Measurements from ENCODE around the gene PTPN21. TPM values are rescaled to one million over a fixed set of nuclear protein-coding genes. Genes with fewer than 3 reads are reported as not detected.
A peak's percentile ranks its signal among the peaks of the same experiment; 100 is the strongest.

Gene PTPN21
- total and polyA plus RNA-seq, 2 of the 13 experiments (the other 11 are each of a cell fraction or from before 2014, with no cell fraction given) = 2.0 to 3.7 TPM

DNA sequence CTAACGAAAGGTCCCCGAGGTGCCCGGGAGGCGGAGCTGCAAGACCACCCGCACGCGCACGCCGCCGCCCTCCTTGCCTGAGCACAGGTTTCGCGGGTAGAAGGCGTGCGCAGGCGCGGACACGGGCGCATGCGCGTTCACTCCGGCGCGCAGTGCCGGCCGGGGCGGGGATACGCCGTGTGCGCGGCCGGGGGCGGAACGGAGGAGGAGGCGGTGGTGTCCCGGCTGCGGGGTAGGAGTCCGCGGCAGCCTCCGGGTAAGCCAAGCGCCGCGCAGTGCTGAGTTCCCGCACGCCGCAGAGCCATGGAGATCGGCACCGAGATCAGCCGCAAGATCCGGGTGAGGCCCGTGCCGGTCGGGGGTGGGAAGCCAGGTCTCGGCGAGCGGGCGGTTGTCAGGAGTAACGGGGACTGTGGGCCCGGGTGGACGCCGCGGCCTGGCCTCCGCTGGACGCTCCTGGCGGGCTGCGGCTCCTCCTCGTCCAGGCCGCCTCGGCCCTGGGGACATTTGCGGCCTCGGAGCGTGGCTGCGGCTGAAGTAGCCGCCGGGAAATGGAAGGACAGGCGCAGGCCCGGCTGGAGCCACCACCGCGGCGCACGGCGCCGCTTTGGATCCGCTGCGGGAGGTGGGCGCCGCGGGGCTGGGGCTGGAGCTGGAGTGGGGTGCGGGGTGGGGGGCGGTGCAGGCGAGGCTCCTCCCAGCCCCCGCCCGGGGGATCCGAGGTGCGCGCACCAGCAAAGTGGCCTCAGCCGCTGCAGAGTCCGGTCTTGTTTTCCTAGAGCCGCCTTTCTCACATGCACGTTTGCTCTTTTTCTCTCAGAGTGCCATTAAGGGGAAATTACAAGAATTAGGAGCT is 8.3 kb upstream of the PTPN21 start, which contains the start of gene ZC3H14 (continued):
- no peak for TF ChIP-seq MATR3 (CRISPR knock-in tag; IDR thresholded peaks at IDR 0.05)
- TF ChIP-seq, protein P1, sequence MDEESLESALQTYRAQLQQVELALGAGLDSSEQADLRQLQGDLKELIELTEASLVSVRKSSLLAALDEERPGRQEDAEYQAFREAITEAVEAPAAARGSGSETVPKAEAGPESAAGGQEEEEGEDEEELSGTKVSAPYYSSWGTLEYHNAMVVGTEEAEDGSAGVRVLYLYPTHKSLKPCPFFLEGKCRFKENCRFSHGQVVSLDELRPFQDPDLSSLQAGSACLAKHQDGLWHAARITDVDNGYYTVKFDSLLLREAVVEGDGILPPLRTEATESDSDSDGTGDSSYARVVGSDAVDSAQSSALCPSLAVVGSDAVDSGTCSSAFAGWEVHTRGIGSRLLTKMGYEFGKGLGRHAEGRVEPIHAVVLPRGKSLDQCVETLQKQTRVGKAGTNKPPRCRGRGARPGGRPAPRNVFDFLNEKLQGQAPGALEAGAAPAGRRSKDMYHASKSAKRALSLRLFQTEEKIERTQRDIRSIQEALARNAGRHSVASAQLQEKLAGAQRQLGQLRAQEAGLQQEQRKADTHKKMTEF (CRISPR knock-in tag; IDR thresholded peaks at IDR 0.05) = peak; percentile 91
- TF ChIP-seq, protein P2, sequence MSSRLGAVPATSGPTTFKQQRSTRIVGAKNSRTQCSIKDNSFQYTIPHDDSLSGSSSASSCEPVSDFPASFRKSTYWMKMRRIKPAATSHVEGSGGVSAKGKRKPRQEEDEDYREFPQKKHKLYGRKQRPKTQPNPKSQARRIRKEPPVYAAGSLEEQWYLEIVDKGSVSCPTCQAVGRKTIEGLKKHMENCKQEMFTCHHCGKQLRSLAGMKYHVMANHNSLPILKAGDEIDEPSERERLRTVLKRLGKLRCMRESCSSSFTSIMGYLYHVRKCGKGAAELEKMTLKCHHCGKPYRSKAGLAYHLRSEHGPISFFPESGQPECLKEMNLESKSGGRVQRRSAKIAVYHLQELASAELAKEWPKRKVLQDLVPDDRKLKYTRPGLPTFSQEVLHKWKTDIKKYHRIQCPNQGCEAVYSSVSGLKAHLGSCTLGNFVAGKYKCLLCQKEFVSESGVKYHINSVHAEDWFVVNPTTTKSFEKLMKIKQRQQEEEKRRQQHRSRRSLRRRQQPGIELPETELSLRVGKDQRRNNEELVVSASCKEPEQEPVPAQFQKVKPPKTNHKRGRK (CRISPR knock-in tag; IDR thresholded peaks at IDR 0.05) = no peak
- TF ChIP-seq ATF7-NPFF (CRISPR knock-in tag; IDR thresholded peaks at IDR 0.05; ENCODE audit: low read depth) = peak; percentile 90
- peak; percentile 90 for TF ChIP-seq DMAP1 (CRISPR knock-in tag; IDR thresholded peaks at IDR 0.05)
- peak; percentile 64; the same call in 1 of the 2 replicates for TF ChIP-seq ERF (CRISPR knock-in tag; IDR thresholded peaks at IDR 0.05)
- peak; percentile 95 for TF ChIP-seq ZSCAN31 (CRISPR knock-in tag; IDR thresholded peaks at IDR 0.05; ENCODE audit: low read depth)
- no peak; the same call in 1 of the 2 replicates for TF ChIP-seq GFI1 (CRISPR knock-in tag; IDR thresholded peaks at IDR 0.05; ENCODE audit: borderline replicate concordance)
- peak; percentile 37; the same call in 1 of the 2 replicates for TF ChIP-seq ZSCAN12 (CRISPR knock-in tag; IDR thresholded peaks at IDR 0.05)
- peak; percentile 94 for TF ChIP-seq TAF1 (CRISPR knock-in tag; IDR thresholded peaks at IDR 0.05)
- TF ChIP-seq KDM6A (CRISPR knock-in tag; IDR thresholded peaks at IDR 0.05; ENCODE audit: low read depth) = no peak
- TF ChIP-seq HINFP (CRISPR knock-in tag; IDR thresholded peaks at IDR 0.05; ENCODE audit: low read depth) = peak; percentile 75; the same call in 1 of the 2 replicates
- peak; percentile 93; the same call in 1 of the 2 replicates for TF ChIP-seq KAT7 (CRISPR knock-in tag; IDR thresholded peaks at IDR 0.05; ENCODE audit: borderline replicate concordance)
- TF ChIP-seq ZNF773 (CRISPR knock-in tag; IDR thresholded peaks at IDR 0.05; ENCODE audit: borderline replicate concordance) = peak; percentile 42; the same call in 1 of the 2 replicates
- TF ChIP-seq, protein P3, sequence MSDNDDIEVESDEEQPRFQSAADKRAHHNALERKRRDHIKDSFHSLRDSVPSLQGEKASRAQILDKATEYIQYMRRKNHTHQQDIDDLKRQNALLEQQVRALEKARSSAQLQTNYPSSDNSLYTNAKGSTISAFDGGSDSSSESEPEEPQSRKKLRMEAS (IDR thresholded peaks at IDR 0.05) = peak; percentile 89
- no peak; the same call in 1 of the 2 replicates for TF ChIP-seq ZNF737 (CRISPR knock-in tag; IDR thresholded peaks at IDR 0.05; ENCODE audit: borderline replicate concordance)
- no peak for TF ChIP-seq HNF1A (IDR thresholded peaks at IDR 0.05; ENCODE audit: low read depth)
- TF ChIP-seq HNF1A (CRISPR knock-in tag; IDR thresholded peaks at IDR 0.05; ENCODE audit: borderline replicate concordance) = peak; percentile 65; the same call in 1 of the 2 replicates
